Measurements from ENCODE around the gene KRT39.

GRCh38 chr17:41010441-41010840, 43.7 kb upstream of the KRT39 start:
- TF ChIP-seq EZH2 (IDR thresholded peaks at IDR 0.05) = no peak
- no peak for TF ChIP-seq POLR2AphosphoS5 (IDR thresholded peaks at IDR 0.05; ENCODE audit: borderline replicate concordance, low read depth, low read length)

All from SK-N-MC (cell line).